Raji (cell line): ENCODE results near the gene THADA.

ENCODE experiments used
- POLR2A ChIP-seq: IDR thresholded peaks from 2 replicates; pipeline ENCODE4 v1.6.1; 2011; ENCODE audit warnings: low read depth, low read length, control low read depth; ENCODE audit not compliant: insufficient read depth

Gene THADA

GRCh38 chr2:43201016-43201415 is 394.8 kb downstream of the THADA start:
- no peak for TF ChIP-seq POLR2A

GRCh38 chr2:43199492-43200488 is 396.0 kb downstream of the THADA start:
- TF ChIP-seq POLR2A: no peak

DNA sequence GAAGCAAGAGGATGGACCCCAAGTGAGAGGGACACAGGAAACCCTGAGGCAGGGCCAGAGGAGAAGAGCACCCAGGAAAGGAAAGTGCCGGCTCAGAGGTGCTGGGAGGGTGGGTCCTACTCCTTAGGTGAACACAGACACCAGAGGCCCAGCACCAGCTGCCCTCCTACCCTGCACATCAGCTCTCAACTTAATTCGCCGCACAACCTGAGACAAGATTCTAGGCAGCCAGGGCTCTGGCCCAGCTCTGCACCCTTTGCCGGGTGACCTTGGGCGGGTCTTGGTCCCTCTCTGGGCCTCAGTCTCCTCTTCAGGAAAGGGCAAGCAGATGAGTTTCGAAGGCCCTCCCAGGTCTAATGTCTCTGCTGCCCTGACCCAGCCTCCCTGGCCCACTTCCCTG is 397.6 kb downstream of the THADA start:
- no peak for TF ChIP-seq POLR2A

GRCh38 chr2:43197588-43197896 is 398.3 kb downstream of the THADA start:
- no peak for TF ChIP-seq POLR2A

DNA sequence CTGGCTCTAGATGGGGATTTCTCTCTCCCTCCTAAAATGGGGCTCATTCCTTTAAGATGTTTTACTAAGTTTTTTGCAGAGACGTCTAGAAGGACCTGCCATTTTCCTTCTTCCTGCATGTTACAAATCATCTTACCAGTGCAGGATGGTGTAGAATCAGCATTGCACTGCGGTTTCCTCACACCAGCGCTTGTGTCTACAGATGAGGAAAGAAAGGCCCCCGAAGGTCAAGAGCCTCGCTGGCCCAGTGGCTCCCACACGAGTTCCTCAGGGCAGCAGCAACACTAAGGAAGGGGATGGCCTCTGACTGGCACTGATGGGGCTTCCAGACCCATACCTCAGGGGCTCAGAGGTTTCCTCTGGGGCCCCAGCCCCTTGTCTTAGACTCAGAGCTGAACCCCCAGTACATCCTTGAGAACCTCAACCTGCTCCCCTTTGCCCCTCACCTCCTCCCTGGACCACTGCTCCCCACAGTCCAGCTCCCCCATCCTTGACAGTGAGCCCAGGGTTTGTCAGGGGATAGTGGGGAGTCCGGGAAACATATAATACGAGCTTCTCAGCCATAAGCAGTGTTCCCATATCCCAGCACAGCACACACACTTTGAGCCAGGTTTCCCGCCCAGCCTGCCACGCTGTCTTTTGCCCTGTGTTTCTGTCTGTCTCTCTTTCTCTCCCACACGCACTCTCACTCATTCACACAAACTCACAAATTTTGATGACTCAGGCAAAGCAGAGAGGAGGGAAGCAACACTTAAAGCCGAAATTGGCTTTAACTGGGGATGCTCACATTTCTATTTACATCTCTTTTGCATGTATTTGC is 398.9 kb downstream of the THADA start:
- TF ChIP-seq POLR2A: no peak

DNA sequence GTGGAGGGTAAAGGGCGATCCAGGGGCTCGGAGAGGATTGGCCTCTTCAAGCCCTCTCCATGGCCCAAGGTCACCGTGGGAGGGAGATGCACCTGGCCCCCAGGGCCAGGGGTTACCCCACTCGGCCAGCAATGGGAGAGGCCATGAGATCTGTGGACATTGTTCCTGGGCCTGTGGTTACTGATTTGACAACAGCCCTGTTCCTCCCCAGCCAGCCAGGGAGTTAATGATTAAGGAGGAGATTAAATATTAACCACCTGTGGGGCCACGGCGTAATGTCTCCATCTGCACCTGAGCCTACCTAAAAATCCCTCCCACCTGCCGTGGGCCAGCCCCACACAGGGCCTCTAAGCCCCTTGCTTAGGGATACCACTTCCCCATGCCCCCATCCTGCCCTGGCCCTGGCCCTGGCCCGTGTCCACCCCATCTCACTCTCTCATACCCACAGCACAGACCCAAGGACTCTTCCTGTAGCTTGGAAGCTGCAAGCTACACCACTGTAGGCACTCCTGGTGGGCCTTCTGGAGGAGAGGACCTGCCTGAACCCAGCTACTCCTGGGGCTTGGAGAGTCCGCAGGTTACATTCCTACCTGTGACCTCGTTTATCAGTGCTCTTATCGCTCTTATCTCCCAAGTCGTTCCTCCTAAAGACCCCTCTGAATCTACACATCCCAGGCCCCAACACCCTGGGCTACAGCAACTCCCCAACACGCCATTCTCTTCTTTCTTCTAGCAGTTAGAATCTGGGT is 401.5 kb downstream of the THADA start:
- no peak for TF ChIP-seq POLR2A

DNA sequence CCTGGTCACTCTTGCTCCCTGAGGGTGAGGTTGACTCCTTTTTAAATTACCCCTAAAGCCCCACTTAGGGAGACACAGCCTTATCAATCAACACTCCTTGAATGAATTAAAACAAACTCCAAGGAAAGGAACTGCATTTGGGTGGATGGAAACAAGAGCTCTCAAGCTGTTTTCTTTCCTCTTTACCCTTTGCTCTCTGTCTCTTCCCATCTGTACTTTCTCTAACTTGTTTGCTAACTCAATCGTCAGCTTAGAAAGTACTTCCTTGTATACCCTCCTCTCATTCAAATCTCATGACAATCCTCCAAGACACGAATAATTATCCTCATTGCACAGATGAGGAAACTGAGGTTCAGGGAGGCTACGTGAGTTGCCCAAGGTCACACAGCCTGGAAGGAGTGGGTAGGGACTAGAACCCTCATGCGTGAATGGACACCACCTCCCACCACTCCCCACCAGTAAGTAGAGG is 402.2 kb downstream of the THADA start:
- no peak for TF ChIP-seq POLR2A

- TF ChIP-seq POLR2A: no peak
Measured at GRCh38 chr2:43192744-43193651, 402.8 kb downstream of the THADA start.

DNA sequence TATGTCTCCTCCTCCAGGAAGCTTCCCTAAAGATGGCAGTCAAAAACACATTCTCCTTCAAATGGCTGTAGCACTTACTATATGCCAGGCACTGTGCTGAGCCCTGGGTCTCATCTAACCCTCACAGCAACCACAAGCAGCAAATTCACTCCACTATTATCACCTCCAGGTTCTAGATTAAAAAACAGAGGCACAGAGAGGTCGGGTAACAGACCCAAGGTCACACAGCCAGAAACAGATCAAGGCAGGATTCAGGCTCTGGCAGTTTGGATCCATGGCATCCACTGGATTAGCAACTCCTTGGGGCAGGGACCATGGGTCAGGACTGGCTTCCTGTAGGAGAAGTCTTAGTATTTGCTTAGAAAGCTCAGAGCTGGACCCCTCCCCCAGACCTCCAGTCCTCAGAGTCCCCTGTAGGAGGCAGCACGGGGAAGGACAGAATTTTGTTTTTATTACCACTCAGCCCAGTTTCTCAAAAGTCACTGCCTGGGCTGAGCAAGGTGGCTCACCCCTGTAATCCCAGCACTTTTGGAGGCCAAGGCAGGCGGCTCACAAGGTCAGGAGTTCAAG is 403.8 kb downstream of the THADA start:
- TF ChIP-seq POLR2A: no peak

- TF ChIP-seq POLR2A: no peak
Measured at GRCh38 chr2:43190311-43191052, 405.4 kb downstream of the THADA start.

DNA sequence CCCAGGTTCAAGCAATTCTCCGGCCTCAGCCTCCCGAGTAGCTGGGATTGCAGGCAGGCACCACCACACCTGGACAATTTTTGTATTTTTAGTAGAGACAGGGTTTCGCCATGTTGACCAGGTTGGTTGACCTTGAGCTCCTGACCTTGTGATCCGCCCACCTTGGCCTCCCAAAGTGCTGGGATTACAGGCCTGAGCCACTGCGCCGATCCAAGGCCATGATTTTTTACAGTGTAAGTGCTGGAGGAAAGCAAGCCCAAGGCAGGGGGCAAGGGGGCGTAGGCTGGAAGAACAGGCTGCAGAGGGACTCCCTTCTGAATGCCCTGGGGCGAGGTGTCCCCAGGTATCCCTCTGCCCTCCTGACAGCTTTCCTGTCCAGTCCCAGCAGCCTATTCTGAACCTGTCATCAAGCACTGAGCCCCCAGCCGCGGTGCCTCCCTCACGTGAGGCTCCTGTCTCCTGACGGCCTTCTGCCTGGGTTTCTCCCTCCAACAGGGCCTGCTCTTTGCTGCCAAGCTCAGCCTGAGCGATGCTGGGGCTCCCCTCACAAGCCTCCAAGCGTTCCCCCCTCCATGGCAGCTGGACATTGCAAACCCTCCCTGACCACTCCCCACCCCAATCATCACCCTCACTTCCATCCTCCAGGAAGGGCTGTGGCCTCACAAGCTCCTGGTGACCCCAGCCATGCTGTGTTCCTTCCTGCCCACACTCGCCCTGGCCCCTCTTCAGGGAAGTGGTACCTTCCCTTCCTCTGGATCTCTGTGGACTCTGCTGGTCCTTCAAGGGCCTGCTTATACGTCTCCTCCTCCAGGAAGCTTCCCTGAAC is 407.1 kb downstream of the THADA start:
- TF ChIP-seq POLR2A: no peak

GRCh38 chr2:43186679-43187374 is 409.0 kb downstream of the THADA start:
- TF ChIP-seq POLR2A: no peak
